Renal cortical epithelial cell (primary cell): ENCODE measurements around the gene PTRH2. TPM values are rescaled to one million over a fixed set of nuclear protein-coding genes. Genes with fewer than 3 reads are reported as not detected.
"Not testable (repeated sequence)": the region's sequence is repeated elsewhere in the genome, so short reads cannot be mapped to it uniquely, and the experiment has no call there.

Experiments
- DNase-seq: peaks from one replicate; pipeline ENCODE4 v3.0.0-alpha.2; 2011; ENCODE audit warnings: low read depth
- total RNA-seq: library from RNA; depleted of rRNA; stranded (reverse); fragments of >200 nt; gene quantifications from 2 replicates; pipeline ENCODE4 v1.2.3, GENCODE V29; 2014

PTRH2 gene
- total RNA-seq, 1 donor from 2014 or later, result 31.6 TPM

- DNase-seq, result peak; percentile 94
These were observed 37.8 kb downstream of the PTRH2 start for GRCh38 chr17:59669411-59669810.

DNA sequence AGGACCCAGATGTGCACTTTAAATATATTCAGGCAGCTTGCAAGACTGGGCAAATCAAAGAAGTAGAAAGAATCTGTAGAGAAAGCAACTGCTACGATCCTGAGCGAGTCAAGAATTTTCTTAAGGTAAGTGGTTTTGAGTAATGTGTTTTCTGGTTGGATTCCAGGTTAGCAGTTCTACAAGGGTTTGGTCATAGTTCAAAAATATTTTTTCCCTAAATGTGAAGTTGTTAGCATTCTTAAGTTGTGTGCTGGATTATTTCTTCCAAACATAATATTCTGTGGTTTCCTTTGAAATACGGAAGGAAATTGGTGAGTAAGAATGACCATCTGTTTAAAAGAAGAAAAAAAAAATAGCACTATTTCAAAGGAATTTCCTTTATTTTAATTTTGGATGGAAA, 38.4 kb downstream of the PTRH2 start:
- DNase-seq, result peak; percentile 97

- DNase-seq, result peak; percentile 61
These were observed 41.0 kb downstream of the PTRH2 start for GRCh38 chr17:59666235-59666634.

DNA sequence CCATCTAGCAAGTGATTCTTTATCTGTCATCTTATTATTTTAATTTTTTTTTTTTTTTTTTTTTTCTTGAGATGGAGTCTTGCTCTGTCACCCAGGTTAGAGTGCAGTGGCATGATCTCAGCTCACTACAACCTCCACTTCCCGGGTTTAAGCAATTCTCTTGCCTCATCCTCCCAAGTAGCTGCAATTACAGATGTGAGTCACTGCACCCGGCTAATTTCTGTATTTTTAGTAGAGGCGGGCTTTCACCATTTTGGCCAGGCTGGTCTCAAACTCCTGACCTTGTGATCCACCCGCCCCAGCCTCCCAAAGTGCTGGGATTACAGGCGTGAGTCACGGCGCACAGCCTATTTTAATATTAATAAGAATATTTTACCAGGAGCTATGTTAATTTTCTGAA, 50.6 kb downstream of the PTRH2 start:
- not testable (repeated sequence) for DNase-seq

GRCh38 chr17:59652119-59652518, 55.1 kb downstream of the PTRH2 start:
- DNase-seq, result no peak

DNA sequence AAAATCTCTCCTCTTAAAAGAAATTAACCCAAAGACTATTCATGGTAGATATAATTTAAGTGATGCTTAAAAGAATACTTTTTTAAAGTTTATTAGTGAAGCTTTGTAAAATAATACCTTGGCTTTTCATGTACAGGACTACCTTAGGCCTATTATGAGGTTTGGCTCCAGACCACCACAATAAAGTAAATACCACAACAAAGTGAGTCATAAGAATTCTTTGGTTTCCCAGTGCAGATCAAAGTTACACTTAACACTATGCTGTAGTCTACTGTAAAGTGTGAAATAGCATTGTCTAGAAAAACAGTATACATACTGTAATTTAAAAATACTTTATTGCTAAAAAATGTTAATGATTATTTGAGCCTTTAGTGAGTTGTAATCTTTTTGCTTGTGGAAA, 55.9 kb downstream of the PTRH2 start:
- peak; percentile 70 for DNase-seq

GRCh38 chr17:59650642-59651041, 56.6 kb downstream of the PTRH2 start:
- no peak for DNase-seq

DNA sequence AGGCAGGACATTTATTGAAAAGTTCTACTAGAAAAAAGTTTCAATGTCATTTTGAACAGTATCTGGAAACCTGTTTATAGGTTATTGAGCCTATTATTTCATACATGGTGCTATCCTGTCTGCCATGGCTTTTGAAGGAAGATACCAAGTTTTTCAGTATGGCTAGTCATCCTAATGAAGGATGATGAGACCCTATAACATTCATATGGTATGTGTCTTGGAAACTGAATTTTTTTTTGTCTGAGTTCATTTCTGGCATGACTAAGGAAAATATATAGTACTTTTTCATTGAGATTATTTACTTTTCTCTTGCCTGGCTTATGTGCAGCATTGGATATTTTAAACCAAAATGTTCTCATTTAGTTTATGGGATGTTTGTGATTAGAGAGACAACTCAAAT, 57.3 kb downstream of the PTRH2 start:
- no peak for DNase-seq

Other genes starting within 250 kb of the PTRH2 start
- 88.2 and 127 TPM in 2 replicates for gene DHX40, start 141.8 kb downstream of the PTRH2 start, total RNA-seq
- 520 and 1,044 TPM in 2 replicates for gene CLTC, start 87.5 kb downstream of the PTRH2 start, total RNA-seq
- 230 and 245 TPM in 2 replicates for gene VMP1, start 224 bp upstream of the PTRH2 start, total RNA-seq
- gene TUBD1, start 185.5 kb upstream of the PTRH2 start, total RNA-seq, result 4.3 and 14.5 TPM in 2 replicates
- 10.9 and 20.9 TPM in 2 replicates for gene RPS6KB1, start 185.7 kb upstream of the PTRH2 start, total RNA-seq